ENCODE data around the gene SOX8.

SOX8 gene

DNA sequence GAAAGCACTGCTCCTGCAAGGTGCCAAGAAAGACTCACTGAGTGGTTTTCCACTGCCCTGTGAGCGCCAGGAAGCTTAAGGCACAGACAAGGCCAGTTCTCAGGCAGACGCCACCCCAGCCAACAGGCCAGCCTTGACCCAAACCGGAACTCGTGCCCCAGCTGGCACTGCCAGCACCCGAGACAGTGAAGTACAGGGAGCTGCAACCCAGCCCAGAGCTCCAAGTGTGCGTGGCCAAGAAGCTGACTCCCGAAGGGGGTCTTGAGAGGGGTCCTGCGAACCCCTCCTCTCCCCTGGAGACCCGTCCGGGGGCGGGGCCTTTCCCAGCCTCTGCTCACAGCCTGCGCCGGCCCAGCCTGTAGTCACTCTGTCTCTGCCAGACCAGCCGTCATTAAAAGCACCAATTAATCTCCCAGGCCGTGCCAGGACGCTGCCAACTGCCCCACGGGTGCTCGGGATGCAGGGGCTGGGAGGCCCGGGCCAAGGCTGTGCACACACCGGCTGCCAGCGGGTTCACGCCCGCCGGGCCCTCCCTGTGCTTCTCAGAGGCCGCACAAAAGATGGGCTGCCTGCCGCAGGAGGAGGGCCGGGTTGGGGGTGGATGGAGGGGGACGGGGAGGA, 4.4 kb upstream of the SOX8 start:
- TF ChIP-seq POLR2A (IDR thresholded peaks at IDR 0.05; ENCODE audit: low read depth, low read length) (no peak), TAF1 (IDR thresholded peaks at IDR 0.05; ENCODE audit: low read depth, low read length) (no peak), SPI1 (IDR thresholded peaks at IDR 0.05; ENCODE audit: low read depth, low read length) (no peak), POLR2AphosphoS5 (IDR thresholded peaks at IDR 0.05; ENCODE audit: low read depth, low read length) (no peak), POU2F2 (IDR thresholded peaks at IDR 0.05; ENCODE audit: low read depth, low read length) (no peak), PAX5 (IDR thresholded peaks at IDR 0.05; ENCODE audit: insufficient read depth, low read length, severe bottlenecking) (no peak)
- no peak for FAIRE-seq
- DNase-seq (ENCODE audit: insufficient read length, low spot score), result no peak

DNA sequence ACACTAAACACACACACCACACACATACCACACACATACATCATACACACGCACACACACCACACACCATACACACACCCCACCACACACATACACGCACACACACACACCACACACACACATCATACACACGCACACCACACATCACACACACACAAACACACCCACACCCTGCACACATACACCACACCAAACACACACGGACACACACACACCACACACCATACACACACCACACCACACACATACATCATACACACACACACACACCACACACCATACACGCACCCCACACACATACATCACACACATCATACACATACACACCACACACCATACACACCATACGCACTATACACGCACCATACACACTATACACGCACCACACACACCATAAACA, 3.7 kb upstream of the SOX8 start:
- FAIRE-seq, result peak; percentile 82
- TF ChIP-seq POU2F2 (IDR thresholded peaks at IDR 0.05; ENCODE audit: low read depth, low read length), result no peak
- DNase-seq (ENCODE audit: insufficient read length, low spot score), result no peak

DNA sequence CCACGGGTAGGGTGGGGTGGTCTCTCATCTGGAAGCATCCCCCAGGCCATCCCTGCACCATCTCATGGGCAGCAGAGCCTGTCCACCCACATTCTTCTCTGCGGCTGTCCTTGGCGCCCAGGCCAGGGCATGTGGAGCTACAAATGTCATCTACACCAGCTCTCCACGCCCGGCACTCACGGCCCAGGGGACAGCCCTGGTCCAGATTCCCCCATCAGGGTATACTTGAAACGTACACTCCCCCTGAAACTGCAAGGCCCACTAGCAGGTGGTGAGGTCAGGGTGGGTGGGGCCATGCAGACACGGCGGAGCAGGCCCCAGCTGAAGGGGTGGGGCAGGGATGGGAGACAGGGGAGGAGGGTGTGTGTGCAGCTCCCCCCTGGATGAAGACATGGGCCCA, 3.2 kb upstream of the SOX8 start:
- TF ChIP-seq POLR2AphosphoS5 (IDR thresholded peaks at IDR 0.05; ENCODE audit: low read depth, low read length) (no peak), SPI1 (IDR thresholded peaks at IDR 0.05; ENCODE audit: low read depth, low read length) (no peak), PAX5 (IDR thresholded peaks at IDR 0.05; ENCODE audit: insufficient read depth, low read length, severe bottlenecking) (no peak), POLR2A (IDR thresholded peaks at IDR 0.05; ENCODE audit: low read depth, low read length) (no peak), TAF1 (IDR thresholded peaks at IDR 0.05; ENCODE audit: low read depth, low read length) (no peak), POU2F2 (IDR thresholded peaks at IDR 0.05; ENCODE audit: low read depth, low read length) (no peak)
- no peak for FAIRE-seq
- DNase-seq (ENCODE audit: insufficient read length, low spot score), result no peak

DNA sequence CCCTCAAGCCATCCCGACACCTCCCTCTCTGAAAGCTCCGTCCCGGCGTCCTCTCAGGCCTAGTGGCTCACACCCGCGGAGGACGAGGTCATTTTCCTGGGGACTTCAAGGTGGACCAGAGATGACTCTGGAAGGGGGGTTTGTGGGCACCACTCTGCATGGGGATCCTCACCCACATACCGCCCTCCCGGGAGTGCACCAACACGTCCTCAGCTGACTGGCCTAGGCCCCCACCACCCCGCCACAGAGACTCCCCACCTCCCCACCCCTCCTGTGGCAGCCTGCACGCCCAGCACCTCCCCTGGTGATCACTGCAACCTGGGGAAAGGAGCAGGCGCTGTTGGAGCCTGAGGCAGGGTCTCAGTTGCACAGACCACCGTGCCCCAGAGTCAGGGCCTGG, 2.4 kb upstream of the SOX8 start:
- no peak for TF ChIP-seq POU2F2 (IDR thresholded peaks at IDR 0.05; ENCODE audit: low read depth, low read length)
- TF ChIP-seq SPI1 (IDR thresholded peaks at IDR 0.05; ENCODE audit: low read depth, low read length), result no peak
- TF ChIP-seq TAF1 (IDR thresholded peaks at IDR 0.05; ENCODE audit: low read depth, low read length), result no peak
- no peak for TF ChIP-seq POLR2A (IDR thresholded peaks at IDR 0.05; ENCODE audit: low read depth, low read length)
- TF ChIP-seq POLR2AphosphoS5 (IDR thresholded peaks at IDR 0.05; ENCODE audit: low read depth, low read length), result no peak
- no peak for TF ChIP-seq PAX5 (IDR thresholded peaks at IDR 0.05; ENCODE audit: insufficient read depth, low read length, severe bottlenecking)
- FAIRE-seq (no peak), DNase-seq (ENCODE audit: insufficient read length, low spot score) (no peak)

DNA sequence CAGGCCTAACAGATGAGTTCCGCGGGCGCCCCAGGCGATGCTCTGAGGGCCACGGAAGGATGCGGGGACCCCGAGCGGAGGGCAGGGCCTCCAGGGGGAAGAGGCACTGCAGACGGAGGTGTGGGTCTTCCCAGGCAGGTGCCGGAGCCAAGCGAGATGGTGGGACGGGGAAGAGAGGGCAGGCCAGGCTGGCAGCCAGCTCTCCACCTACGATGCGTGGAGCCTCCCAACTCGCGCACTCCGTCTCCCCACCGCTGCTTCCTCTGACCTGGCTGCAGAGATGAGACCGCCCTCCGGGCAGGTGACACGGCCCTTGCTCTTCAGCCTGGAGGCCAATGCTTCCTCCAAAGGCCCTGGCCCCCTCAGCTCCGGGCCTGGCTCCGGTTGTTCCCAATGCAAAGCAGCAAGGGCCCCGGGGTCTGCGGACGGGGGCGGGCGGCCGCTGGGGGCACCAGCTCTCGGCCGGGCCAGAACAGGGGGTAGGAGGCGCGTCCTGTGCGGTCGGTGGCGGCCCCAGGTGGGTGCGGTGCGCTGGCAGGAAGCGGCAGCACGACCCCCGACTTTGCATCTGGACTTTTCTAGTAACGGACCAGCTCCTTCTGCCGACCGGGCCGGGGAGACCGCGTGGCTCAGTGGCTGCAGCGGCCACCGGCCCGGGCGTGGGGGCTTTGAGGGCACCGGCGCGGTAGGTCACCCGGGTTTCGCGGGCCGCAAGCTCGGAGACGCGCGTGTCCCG, 1.5 kb upstream of the SOX8 start:
- DNase-seq (ENCODE audit: insufficient read length, low spot score), result no peak
- no peak for FAIRE-seq
- TF ChIP-seq TAF1 (IDR thresholded peaks at IDR 0.05; ENCODE audit: low read depth, low read length) (no peak), SPI1 (IDR thresholded peaks at IDR 0.05; ENCODE audit: low read depth, low read length) (no peak), POU2F2 (IDR thresholded peaks at IDR 0.05; ENCODE audit: low read depth, low read length) (no peak), POLR2A (IDR thresholded peaks at IDR 0.05; ENCODE audit: low read depth, low read length) (no peak), PAX5 (IDR thresholded peaks at IDR 0.05; ENCODE audit: insufficient read depth, low read length, severe bottlenecking) (no peak), POLR2AphosphoS5 (IDR thresholded peaks at IDR 0.05; ENCODE audit: low read depth, low read length) (no peak)

DNA sequence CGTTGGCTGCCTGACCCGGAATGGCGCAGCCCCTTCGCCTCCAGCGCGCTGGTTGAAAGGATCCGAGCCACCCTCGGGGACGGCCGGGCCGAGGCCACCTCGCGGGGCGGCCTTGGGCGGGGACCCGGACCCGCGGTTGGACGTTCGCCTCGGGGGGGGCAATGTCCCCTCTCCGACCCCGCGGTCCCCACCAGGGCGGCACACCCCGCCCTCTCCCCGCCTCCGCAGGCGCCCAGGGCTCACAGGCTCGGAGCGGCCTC, 1.0 kb upstream of the SOX8 start:
- DNase-seq (ENCODE audit: insufficient read length, low spot score) (no peak), FAIRE-seq (no peak)
- no peak for TF ChIP-seq SPI1 (IDR thresholded peaks at IDR 0.05; ENCODE audit: low read depth, low read length)
- TF ChIP-seq POLR2AphosphoS5 (IDR thresholded peaks at IDR 0.05; ENCODE audit: low read depth, low read length), result no peak
- no peak for TF ChIP-seq TAF1 (IDR thresholded peaks at IDR 0.05; ENCODE audit: low read depth, low read length)
- TF ChIP-seq POLR2A (IDR thresholded peaks at IDR 0.05; ENCODE audit: low read depth, low read length), result no peak
- TF ChIP-seq POU2F2 (IDR thresholded peaks at IDR 0.05; ENCODE audit: low read depth, low read length), result no peak
- TF ChIP-seq PAX5 (IDR thresholded peaks at IDR 0.05; ENCODE audit: insufficient read depth, low read length, severe bottlenecking), result no peak

DNA sequence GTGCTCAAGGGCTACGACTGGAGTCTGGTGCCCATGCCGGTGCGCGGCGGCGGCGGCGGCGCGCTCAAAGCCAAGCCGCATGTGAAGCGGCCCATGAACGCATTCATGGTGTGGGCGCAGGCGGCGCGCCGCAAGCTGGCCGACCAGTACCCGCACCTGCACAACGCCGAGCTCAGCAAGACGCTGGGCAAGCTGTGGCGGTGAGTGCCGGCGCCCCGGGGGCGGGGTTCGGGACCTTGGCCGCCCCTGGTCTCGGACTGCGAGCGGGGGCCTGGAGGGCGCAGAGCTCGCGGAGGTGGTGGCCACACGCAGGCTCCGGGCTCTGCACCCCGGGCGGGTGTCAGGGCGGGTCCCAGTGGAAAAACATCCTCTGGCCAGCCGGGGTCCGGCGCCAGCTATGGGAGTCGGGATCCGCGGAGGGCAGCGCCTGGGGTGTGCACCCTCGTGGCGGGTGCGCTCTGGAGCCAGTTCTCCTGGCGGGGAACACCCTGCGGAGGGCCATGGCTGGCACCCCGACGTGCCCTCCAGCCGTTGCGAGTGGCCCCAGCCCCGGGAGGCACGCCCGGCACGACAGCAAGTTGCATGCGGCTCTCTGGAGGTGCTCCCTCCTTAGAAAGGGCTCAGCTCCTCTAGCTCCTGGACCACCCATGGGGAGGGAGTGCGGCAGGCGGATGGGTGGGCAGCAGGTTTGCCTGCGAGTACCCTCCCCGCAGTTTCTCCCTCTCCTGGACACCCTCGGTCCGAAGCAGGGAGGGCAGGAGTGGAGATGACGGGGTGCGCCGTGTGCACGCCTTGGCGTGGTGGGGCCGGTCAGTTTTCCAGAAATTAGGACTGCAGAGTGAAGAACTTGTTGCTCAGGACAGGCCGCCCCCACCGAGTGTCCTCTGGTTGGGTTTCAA, 824 bp downstream of the SOX8 start:
- TF ChIP-seq POLR2AphosphoS5 (IDR thresholded peaks at IDR 0.05; ENCODE audit: low read depth, low read length) (no peak), TAF1 (IDR thresholded peaks at IDR 0.05; ENCODE audit: low read depth, low read length) (no peak), POU2F2 (IDR thresholded peaks at IDR 0.05; ENCODE audit: low read depth, low read length) (no peak), PAX5 (IDR thresholded peaks at IDR 0.05; ENCODE audit: insufficient read depth, low read length, severe bottlenecking) (no peak), SPI1 (IDR thresholded peaks at IDR 0.05; ENCODE audit: low read depth, low read length) (no peak), POLR2A (IDR thresholded peaks at IDR 0.05; ENCODE audit: low read depth, low read length) (no peak)
- FAIRE-seq (peak; percentile 5), DNase-seq (ENCODE audit: insufficient read length, low spot score) (no peak)

DNA sequence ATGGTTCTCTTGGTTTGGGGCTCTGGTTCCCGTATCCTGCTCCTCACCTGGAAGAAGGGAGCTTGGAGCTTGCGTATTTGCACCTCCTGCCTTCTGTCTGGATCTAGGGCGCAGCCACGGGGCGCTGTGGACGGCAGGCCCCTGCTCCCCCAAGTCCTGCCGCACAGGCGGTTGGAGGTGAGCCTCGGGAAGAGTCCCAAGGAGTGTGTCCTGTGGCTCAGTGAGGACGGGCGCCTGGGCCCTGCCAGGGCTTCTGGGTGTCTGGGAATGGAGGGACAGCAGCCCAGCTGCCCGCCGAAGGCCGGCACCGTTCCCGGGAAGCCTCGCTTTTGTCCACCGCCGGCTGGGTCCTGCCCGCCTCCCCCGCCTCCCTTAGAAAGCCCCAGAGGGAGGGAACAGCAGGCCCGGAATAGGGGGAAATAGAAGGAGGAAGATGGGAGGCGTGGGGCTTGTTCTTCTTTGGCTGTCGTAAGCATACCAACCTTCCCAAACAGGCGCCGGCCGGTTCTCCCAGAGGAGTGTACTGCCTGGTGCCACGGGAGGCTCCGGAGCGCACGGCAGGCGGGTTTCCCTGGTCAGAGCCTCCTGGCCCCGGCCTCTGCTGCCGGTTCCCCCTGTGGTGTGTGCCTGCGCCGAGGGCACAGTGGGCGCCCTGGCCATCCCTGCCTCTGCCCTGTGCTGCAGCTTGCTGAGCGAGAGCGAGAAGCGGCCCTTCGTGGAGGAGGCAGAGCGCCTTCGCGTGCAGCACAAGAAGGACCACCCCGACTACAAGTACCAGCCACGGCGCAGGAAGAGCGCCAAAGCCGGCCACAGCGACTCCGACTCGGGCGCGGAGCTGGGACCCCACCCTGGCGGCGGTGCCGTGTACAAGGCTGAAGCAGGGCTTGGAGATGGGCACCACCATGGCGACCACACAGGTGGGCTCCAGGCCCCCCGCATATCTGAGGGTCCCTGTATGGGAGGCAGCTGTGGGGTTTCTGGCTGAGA, 1.8 kb downstream of the SOX8 start:
- TF ChIP-seq POLR2AphosphoS5 (IDR thresholded peaks at IDR 0.05; ENCODE audit: low read depth, low read length) (no peak), SPI1 (IDR thresholded peaks at IDR 0.05; ENCODE audit: low read depth, low read length) (no peak), PAX5 (IDR thresholded peaks at IDR 0.05; ENCODE audit: insufficient read depth, low read length, severe bottlenecking) (no peak), POU2F2 (IDR thresholded peaks at IDR 0.05; ENCODE audit: low read depth, low read length) (no peak), POLR2A (IDR thresholded peaks at IDR 0.05; ENCODE audit: low read depth, low read length) (no peak), TAF1 (IDR thresholded peaks at IDR 0.05; ENCODE audit: low read depth, low read length) (no peak)
- no peak for DNase-seq (ENCODE audit: insufficient read length, low spot score)
- FAIRE-seq, result no peak

All from GM12891 (cell line).